ENCODE results near the gene TFDP1. TPM values are rescaled to one million over a fixed set of nuclear protein-coding genes. Genes with fewer than 3 reads are reported as not detected.

The TFDP1 gene
- total RNA-seq, 1 donor, result 102 TPM

GRCh38 chr13:113603116-113603710, 18.7 kb downstream of the TFDP1 start:
- no peak overlapping the region for H3K4me3 ChIP-seq (ENCODE audit: low read depth, low read length)
- no peak for DNase-seq (ENCODE audit: low read depth)
- no peak for TF ChIP-seq CTCF (IDR thresholded peaks at IDR 0.05; ENCODE audit: insufficient read depth, low read length)

- no peak overlapping the region for H3K4me3 ChIP-seq (ENCODE audit: low read depth, low read length)
- TF ChIP-seq CTCF (IDR thresholded peaks at IDR 0.05; ENCODE audit: insufficient read depth, low read length), result no peak
- DNase-seq (ENCODE audit: low read depth), result no peak
These were observed 19.6 kb downstream of the TFDP1 start for GRCh38 chr13:113604186-113604585.

GRCh38 chr13:113605461-113605860, 20.9 kb downstream of the TFDP1 start:
- no peak for TF ChIP-seq CTCF (IDR thresholded peaks at IDR 0.05; ENCODE audit: insufficient read depth, low read length)
- H3K4me3 ChIP-seq (ENCODE audit: low read depth, low read length), result no peak overlapping the region
- no peak for DNase-seq (ENCODE audit: low read depth)

GRCh38 chr13:113605866-113606438, 21.4 kb downstream of the TFDP1 start:
- no peak overlapping the region for H3K4me3 ChIP-seq (ENCODE audit: low read depth, low read length)
- no peak for TF ChIP-seq CTCF (IDR thresholded peaks at IDR 0.05; ENCODE audit: insufficient read depth, low read length)
- DNase-seq (ENCODE audit: low read depth), result no peak

GRCh38 chr13:113607056-113607888, 22.7 kb downstream of the TFDP1 start:
- no peak overlapping the region for H3K4me3 ChIP-seq (ENCODE audit: low read depth, low read length)
- TF ChIP-seq CTCF (IDR thresholded peaks at IDR 0.05; ENCODE audit: insufficient read depth, low read length), result no peak
- no peak for DNase-seq (ENCODE audit: low read depth)

GRCh38 chr13:113607889-113608635, 23.5 kb downstream of the TFDP1 start:
- no peak for TF ChIP-seq CTCF (IDR thresholded peaks at IDR 0.05; ENCODE audit: insufficient read depth, low read length)
- no peak overlapping the region for H3K4me3 ChIP-seq (ENCODE audit: low read depth, low read length)
- DNase-seq (ENCODE audit: low read depth), result no peak

Data from fibroblast of the aortic adventitia (primary cell).